HG03025 (cell line): ENCODE measurements around the gene COX19.

ENCODE experiments used
- ATAC-seq: cut with Tn5 transposase; IDR thresholded peaks from one replicate; pipeline ENCODE4 v1.9.1; 2021; ENCODE audit warnings: mild to moderate bottlenecking, moderate library complexity; ENCODE audit not compliant: unreplicated experiment, low FRiP score

Gene COX19

GRCh38 chr7:918118-918425, 57.3 kb downstream of the COX19 start:
- no peak for ATAC-seq

- ATAC-seq = no peak
These were observed 57.9 kb downstream of the COX19 start for GRCh38 chr7:917255-918117.

GRCh38 chr7:916291-916941, 58.9 kb downstream of the COX19 start:
- ATAC-seq = no peak
